Testis (tissue), 2 donors: ENCODE data around the gene ADAT1.

Source experiments
- CTCF ChIP-seq, 3 experiments: fragments of 450-650 bp in 2 of 3; fragments of 200-600 bp in 1 of 3; sonication (generic) in 1 of 3; IDR thresholded peaks; one replicate each; pipeline ENCODE4 v1.5.1; 2016 to 2019; ENCODE audit warnings: antibody characterized with exemption in 3 of 3, mild to moderate bottlenecking in 2 of 3, moderate library complexity in 1 of 3
- POLR2A ChIP-seq: fragments of 450-650 bp; IDR thresholded peaks from one replicate; pipeline ENCODE4 v1.6.1; 2017; ENCODE audit warnings: antibody characterized with exemption, mild to moderate bottlenecking, moderate library complexity

GRCh38 chr16:75603241-75603640, 19.8 kb downstream of the ADAT1 start:
- TF ChIP-seq POLR2A, result no peak
- TF ChIP-seq CTCF (IDR thresholded peaks at IDR 0.05), result no peak
